Fibroblast of villous mesenchyme (primary cell): ENCODE data around the gene CA5A. TPM values are rescaled to one million over a fixed set of nuclear protein-coding genes. Genes with fewer than 3 reads are reported as not detected.

Source experiments
- DNase-seq: peaks from one replicate; pipeline ENCODE4 v3.0.0-alpha.2; 2010; ENCODE audit warnings: low read depth
- H3K4me3 ChIP-seq: 2 replicates; pipeline ENCODE4 v1.5.1; 2011; ENCODE audit warnings: low read depth, mild to moderate bottlenecking, low read length
- CTCF ChIP-seq: IDR thresholded peaks from 2 replicates; pipeline ENCODE4 v1.5.1; 2012; ENCODE audit warnings: low read depth, mild to moderate bottlenecking, low read length; ENCODE audit not compliant: insufficient read depth
- small RNA-seq: library from RNA; depleted of rRNA; stranded (forward); fragments of <200 nt; gene quantifications from one replicate; pipeline ENCODE3, GENCODE V24; 2012
- total RNA-seq: library from RNA; depleted of rRNA; stranded (reverse); fragments of >200 nt; gene quantifications from 2 replicates; pipeline ENCODE4 v1.2.3, GENCODE V29; 2012

Gene CA5A
- total RNA-seq, 1 donor, result not detected

GRCh38 chr16:87841340-87842208, 94.8 kb downstream of the CA5A start:
- H3K4me3 ChIP-seq, result no peak overlapping the region
- DNase-seq, result no peak
- no peak for TF ChIP-seq CTCF

GRCh38 chr16:87840271-87840978, 95.9 kb downstream of the CA5A start:
- H3K4me3 ChIP-seq, result no peak overlapping the region
- no peak for TF ChIP-seq CTCF
- DNase-seq, result no peak

GRCh38 chr16:87839542-87840270, 96.6 kb downstream of the CA5A start:
- no peak for DNase-seq
- no peak overlapping the region for H3K4me3 ChIP-seq
- TF ChIP-seq CTCF, result no peak

GRCh38 chr16:87838643-87839541, 97.4 kb downstream of the CA5A start:
- DNase-seq, result no peak
- H3K4me3 ChIP-seq, result no peak overlapping the region
- no peak for TF ChIP-seq CTCF

Small RNA genes lying within 50 kb of the gene (small RNA-seq; reads per million reads assigned to genes)
- gene AC127455.1, result not detected

Other genes with a start within 250 kb of the CA5A start
- gene KLHDC4, start 170.5 kb downstream of the CA5A start, total RNA-seq, result 14.7 and 26.1 TPM in 2 replicates
- 27.6 and 56.4 TPM in 2 replicates for gene SLC7A5, start 67.0 kb downstream of the CA5A start, total RNA-seq
- 18.7 and 25.9 TPM in 2 replicates for gene BANP, start 14.9 kb upstream of the CA5A start, total RNA-seq